NCI-H446 treated with DMSO at 0.1 percent for 48 hours (cell line): ENCODE data around the gene LMNB1.
"Not testable (repeated sequence)": the region's sequence is repeated elsewhere in the genome, so short reads cannot be mapped to it uniquely, and the experiment has no call there.

Experiments
- DNase-seq: peaks from one replicate; lab custom pipeline; 2025; lab: John Stamatoyannopoulos, UW

Gene LMNB1

GRCh38 chr5:126778675-126779403 lies 1.9 kb downstream of the LMNB1 start:
- DNase-seq = no peak

GRCh38 chr5:126780165-126780827 lies 3.4 kb downstream of the LMNB1 start:
- peak; percentile 42 for DNase-seq

- DNase-seq = not testable (repeated sequence)
Observed at GRCh38 chr5:126788409-126788808, 11.5 kb downstream of the LMNB1 start.

GRCh38 chr5:126793097-126793496 lies 16.2 kb downstream of the LMNB1 start:
- no peak for DNase-seq

- not testable (repeated sequence) for DNase-seq
Observed at GRCh38 chr5:126793648-126794047, 16.7 kb downstream of the LMNB1 start.

- DNase-seq = no peak
Observed at GRCh38 chr5:126794157-126794828, 17.4 kb downstream of the LMNB1 start.

GRCh38 chr5:126799780-126800179 lies 22.8 kb downstream of the LMNB1 start:
- DNase-seq = no peak

GRCh38 chr5:126801174-126801991 lies 24.4 kb downstream of the LMNB1 start:
- DNase-seq = no peak

GRCh38 chr5:126801992-126802294 lies 25.0 kb downstream of the LMNB1 start:
- no peak for DNase-seq

- no peak for DNase-seq
Observed at GRCh38 chr5:126805063-126805462, 28.1 kb downstream of the LMNB1 start.

- peak; percentile 19 for DNase-seq
Observed at GRCh38 chr5:126808521-126808988, 31.6 kb downstream of the LMNB1 start.

- no peak for DNase-seq
Observed at GRCh38 chr5:126809916-126810315, 33.0 kb downstream of the LMNB1 start.

GRCh38 chr5:126810596-126811380 lies 33.9 kb downstream of the LMNB1 start:
- DNase-seq = no peak

GRCh38 chr5:126811515-126812198 lies 34.7 kb downstream of the LMNB1 start:
- no peak for DNase-seq

- DNase-seq = no peak
Observed at GRCh38 chr5:126812199-126812570, 35.2 kb downstream of the LMNB1 start.

GRCh38 chr5:126813799-126814198 lies 36.9 kb downstream of the LMNB1 start:
- DNase-seq = not testable (repeated sequence)

- DNase-seq = no peak
Observed at GRCh38 chr5:126814721-126815404, 37.9 kb downstream of the LMNB1 start.

GRCh38 chr5:126816649-126817048 lies 39.7 kb downstream of the LMNB1 start:
- DNase-seq = no peak

- no peak for DNase-seq
Observed at GRCh38 chr5:126818736-126819135, 41.8 kb downstream of the LMNB1 start.

GRCh38 chr5:126819253-126819652 lies 42.3 kb downstream of the LMNB1 start:
- DNase-seq = no peak
